PFSK-1 (cell line): ENCODE data around the gene SNCA.

Source experiments
- FOXP2 ChIP-seq: optimal IDR thresholded peaks from 2 replicates; pipeline ENCODE3; 2011; ENCODE audit warnings: borderline replicate concordance, control low read depth, inconsistent platforms; ENCODE audit not compliant: insufficient read depth; ENCODE audit errors: extremely low read length, extremely low read depth
- POLR2AphosphoS5 ChIP-seq: IDR thresholded peaks from 2 replicates; pipeline ENCODE4 v1.6.1; 2012; ENCODE audit warnings: low read depth, mild to moderate bottlenecking, control low read depth, low read length, moderate library complexity
- SIN3A ChIP-seq: IDR thresholded peaks from 2 replicates; pipeline ENCODE4 v1.6.1; 2012; ENCODE audit warnings: mild to moderate bottlenecking, low read length, moderate library complexity, borderline replicate concordance; ENCODE audit not compliant: insufficient read depth
- TAF1 ChIP-seq: IDR thresholded peaks from 2 replicates; pipeline ENCODE4 v1.6.1; 2012; ENCODE audit warnings: low read length, control low read depth, borderline replicate concordance; ENCODE audit not compliant: insufficient read depth
- TF ChIP-seq, protein P1 (sequence below), 2 experiments: IDR thresholded peaks; 2 replicates each; pipeline versions ENCODE4 v1.6.1 to v1.8.0; 2011 to 2012; ENCODE audit warnings: low read depth in 2 of 2, low read length in 2 of 2, control low read depth in 1 of 2, inconsistent platforms in 1 of 2, mild to moderate bottlenecking in 1 of 2, moderate library complexity in 1 of 2; ENCODE audit not compliant: insufficient read depth in 1 of 2

DNA sequence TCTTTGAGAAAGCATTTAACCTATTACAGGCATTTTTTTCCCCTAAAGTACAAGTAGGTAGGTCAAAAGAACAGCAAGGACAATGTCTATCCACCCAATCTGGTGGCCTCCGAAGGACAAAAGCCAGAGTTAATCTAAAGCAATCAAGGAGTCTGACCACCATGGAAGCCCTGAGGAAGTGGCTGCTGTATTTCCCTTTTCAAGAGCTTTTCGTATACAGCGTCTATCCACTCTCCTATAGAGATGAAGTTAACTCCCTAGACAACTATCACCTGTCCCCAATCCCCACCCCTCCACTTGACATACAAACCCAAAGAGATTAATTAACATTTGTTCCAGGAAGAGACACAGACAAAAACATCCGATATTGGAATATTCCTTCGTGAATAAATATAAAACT is 85.5 kb downstream of the SNCA start:
- TF ChIP-seq, protein P1, sequence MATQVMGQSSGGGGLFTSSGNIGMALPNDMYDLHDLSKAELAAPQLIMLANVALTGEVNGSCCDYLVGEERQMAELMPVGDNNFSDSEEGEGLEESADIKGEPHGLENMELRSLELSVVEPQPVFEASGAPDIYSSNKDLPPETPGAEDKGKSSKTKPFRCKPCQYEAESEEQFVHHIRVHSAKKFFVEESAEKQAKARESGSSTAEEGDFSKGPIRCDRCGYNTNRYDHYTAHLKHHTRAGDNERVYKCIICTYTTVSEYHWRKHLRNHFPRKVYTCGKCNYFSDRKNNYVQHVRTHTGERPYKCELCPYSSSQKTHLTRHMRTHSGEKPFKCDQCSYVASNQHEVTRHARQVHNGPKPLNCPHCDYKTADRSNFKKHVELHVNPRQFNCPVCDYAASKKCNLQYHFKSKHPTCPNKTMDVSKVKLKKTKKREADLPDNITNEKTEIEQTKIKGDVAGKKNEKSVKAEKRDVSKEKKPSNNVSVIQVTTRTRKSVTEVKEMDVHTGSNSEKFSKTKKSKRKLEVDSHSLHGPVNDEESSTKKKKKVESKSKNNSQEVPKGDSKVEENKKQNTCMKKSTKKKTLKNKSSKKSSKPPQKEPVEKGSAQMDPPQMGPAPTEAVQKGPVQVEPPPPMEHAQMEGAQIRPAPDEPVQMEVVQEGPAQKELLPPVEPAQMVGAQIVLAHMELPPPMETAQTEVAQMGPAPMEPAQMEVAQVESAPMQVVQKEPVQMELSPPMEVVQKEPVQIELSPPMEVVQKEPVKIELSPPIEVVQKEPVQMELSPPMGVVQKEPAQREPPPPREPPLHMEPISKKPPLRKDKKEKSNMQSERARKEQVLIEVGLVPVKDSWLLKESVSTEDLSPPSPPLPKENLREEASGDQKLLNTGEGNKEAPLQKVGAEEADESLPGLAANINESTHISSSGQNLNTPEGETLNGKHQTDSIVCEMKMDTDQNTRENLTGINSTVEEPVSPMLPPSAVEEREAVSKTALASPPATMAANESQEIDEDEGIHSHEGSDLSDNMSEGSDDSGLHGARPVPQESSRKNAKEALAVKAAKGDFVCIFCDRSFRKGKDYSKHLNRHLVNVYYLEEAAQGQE (IDR thresholded peaks at IDR 0.05; ENCODE audit: insufficient read depth in 1 of 2, low read depth in 2 of 2, low read length in 2 of 2), result no peak
- no peak for TF ChIP-seq POLR2AphosphoS5
- TF ChIP-seq TAF1, result no peak
- TF ChIP-seq SIN3A, result no peak
- no peak for TF ChIP-seq FOXP2
